Measurements from ENCODE around the gene DOLK. TPM values are rescaled to one million over a fixed set of nuclear protein-coding genes. Genes with fewer than 3 reads are reported as not detected.

The DOLK gene
- polyA plus RNA-seq (11.3 and 14.4 TPM in 2 replicates), polyA minus RNA-seq (22.9 and 28.7 TPM in 2 replicates)

DNA sequence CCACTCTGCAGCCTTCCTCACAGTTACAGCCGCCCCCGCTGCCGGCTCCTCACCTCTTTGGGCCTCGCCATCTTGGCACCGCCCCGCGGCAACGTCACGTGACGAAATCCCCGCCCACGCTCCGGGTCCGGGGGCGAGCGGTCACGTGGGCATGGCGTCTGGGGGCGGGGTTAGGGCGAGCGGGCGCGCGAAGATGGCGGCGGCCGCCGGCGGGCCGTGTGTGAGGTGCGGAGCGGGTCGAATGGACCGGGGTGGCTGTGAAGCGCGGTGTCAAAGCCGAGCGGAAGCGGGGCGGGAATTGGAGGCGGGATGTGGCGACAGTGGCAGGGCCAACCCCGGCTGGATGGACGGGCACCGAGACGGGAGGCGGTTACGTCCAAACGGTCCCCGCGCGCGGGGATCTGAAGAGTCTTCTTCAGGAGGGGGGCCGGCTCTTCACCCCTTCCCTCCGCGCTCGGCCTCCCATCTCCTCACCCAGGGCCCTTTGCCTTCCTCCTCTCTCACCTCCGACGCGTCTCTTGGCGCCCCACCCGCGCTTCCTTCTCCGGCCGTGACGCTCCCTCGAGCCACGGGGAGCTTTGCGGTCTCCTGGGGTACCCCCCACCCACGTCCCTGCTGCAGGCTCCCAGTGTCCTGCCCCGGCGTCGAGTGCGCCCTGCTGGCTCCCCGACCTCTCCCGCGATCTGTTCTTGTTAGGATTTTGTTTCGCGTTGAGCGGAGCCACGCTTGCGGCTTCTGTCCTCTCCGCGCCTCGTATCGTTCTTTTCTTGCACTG, at the start of gene DOLK, which contains the start of gene NUP188:
Gene DOLK (minus strand): TSS at position 77 of the 775 bp plus-strand sequence. CDS start 300 bp downstream, outside the sequence.
Gene NUP188 (plus strand): TSS at position 173 of the 775 bp plus-strand sequence. CDS start 21 bp downstream, at position 194.
- Histone ChIP-seq H3F3A (ENCODE audit: insufficient read depth, low read length, poor library complexity, severe bottlenecking) (no peaks in the 10 kb centered on the region), H2AFZ (ENCODE audit: low read depth, low read length) (peak within 1 kb of the TSS; percentile 98), H3K9me3 (ENCODE audit: low read length) (no peaks in the 10 kb centered on the region), H3K9me2 (ENCODE audit: insufficient read depth, low read length) (no peaks in the 10 kb centered on the region), H4K20me1 (ENCODE audit: insufficient read depth) (no peaks in the 10 kb centered on the region), H3K4me3 (ENCODE audit: low read length) (peak within 1 kb of the TSS; percentile 95), H3K36me3 (ENCODE audit: insufficient read depth, low read length) (no peaks in the 10 kb centered on the region), H3K4me2 (ENCODE audit: low read length) (peak within 1 kb of the TSS; percentile 99), H3K9ac (ENCODE audit: low read length) (peak within 1 kb of the TSS; percentile 88), H3K27ac (ENCODE audit: low read length) (peak within 1 kb of the TSS; percentile 85), H3K27me3 (ENCODE audit: insufficient read depth, low read depth, low read length) (no peaks in the 10 kb centered on the region), H3K79me2 (replicated peaks; ENCODE audit: insufficient read depth, low read length) (peaks cover 5% of the 10 kb centered on the region)
- TF ChIP-seq RAD21 (conservative IDR thresholded peaks at IDR 0.05) = no peak
- TF ChIP-seq SMC3 (conservative IDR thresholded peaks at IDR 0.05; ENCODE audit: poor library complexity) = no peak
- TF ChIP-seq, protein P1, sequence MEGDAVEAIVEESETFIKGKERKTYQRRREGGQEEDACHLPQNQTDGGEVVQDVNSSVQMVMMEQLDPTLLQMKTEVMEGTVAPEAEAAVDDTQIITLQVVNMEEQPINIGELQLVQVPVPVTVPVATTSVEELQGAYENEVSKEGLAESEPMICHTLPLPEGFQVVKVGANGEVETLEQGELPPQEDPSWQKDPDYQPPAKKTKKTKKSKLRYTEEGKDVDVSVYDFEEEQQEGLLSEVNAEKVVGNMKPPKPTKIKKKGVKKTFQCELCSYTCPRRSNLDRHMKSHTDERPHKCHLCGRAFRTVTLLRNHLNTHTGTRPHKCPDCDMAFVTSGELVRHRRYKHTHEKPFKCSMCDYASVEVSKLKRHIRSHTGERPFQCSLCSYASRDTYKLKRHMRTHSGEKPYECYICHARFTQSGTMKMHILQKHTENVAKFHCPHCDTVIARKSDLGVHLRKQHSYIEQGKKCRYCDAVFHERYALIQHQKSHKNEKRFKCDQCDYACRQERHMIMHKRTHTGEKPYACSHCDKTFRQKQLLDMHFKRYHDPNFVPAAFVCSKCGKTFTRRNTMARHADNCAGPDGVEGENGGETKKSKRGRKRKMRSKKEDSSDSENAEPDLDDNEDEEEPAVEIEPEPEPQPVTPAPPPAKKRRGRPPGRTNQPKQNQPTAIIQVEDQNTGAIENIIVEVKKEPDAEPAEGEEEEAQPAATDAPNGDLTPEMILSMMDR (IDR thresholded peaks at IDR 0.05; ENCODE audit: poor library complexity, severe bottlenecking) = no peak
- TF ChIP-seq TAF1 (IDR thresholded peaks at IDR 0.05; ENCODE audit: low read depth) = peak; percentile 97
- TF ChIP-seq POLR2AphosphoS5 (IDR thresholded peaks at IDR 0.05) = peak; percentile 97
- TF ChIP-seq, protein P2, sequence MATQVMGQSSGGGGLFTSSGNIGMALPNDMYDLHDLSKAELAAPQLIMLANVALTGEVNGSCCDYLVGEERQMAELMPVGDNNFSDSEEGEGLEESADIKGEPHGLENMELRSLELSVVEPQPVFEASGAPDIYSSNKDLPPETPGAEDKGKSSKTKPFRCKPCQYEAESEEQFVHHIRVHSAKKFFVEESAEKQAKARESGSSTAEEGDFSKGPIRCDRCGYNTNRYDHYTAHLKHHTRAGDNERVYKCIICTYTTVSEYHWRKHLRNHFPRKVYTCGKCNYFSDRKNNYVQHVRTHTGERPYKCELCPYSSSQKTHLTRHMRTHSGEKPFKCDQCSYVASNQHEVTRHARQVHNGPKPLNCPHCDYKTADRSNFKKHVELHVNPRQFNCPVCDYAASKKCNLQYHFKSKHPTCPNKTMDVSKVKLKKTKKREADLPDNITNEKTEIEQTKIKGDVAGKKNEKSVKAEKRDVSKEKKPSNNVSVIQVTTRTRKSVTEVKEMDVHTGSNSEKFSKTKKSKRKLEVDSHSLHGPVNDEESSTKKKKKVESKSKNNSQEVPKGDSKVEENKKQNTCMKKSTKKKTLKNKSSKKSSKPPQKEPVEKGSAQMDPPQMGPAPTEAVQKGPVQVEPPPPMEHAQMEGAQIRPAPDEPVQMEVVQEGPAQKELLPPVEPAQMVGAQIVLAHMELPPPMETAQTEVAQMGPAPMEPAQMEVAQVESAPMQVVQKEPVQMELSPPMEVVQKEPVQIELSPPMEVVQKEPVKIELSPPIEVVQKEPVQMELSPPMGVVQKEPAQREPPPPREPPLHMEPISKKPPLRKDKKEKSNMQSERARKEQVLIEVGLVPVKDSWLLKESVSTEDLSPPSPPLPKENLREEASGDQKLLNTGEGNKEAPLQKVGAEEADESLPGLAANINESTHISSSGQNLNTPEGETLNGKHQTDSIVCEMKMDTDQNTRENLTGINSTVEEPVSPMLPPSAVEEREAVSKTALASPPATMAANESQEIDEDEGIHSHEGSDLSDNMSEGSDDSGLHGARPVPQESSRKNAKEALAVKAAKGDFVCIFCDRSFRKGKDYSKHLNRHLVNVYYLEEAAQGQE (IDR thresholded peaks at IDR 0.05; ENCODE audit: borderline replicate concordance) = peak; percentile 89
- no peak for TF ChIP-seq EZH2 (IDR thresholded peaks at IDR 0.05; ENCODE audit: borderline replicate concordance, insufficient read depth, low read length, poor library complexity, severe bottlenecking)
- peak; percentile 93 for TF ChIP-seq MXI1 (conservative IDR thresholded peaks at IDR 0.05; ENCODE audit: poor library complexity, severe bottlenecking)
- TF ChIP-seq EP300 (conservative IDR thresholded peaks at IDR 0.05; ENCODE audit: poor library complexity, severe bottlenecking) = peak; percentile 51

DNA sequence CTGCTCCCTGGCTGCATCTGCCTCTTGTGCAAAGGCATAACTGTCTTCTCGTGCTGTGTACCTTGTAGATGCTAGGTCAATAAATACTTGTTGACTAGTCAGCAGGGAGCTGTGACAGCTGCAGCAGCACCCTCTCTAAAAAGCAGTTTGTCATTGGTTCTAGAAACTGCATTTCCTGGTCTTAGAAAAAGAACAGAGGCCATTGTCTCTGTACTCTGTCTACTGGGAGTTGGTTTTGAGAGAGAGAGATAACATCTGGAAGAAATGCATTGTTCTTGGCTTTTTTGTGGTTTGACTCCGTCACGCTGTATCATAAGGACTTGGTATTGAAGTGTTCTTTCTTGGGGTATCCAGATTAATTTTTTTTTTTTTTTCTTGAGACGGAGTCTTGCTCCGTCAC, 48.4 kb upstream of the DOLK start:
- no peaks in the 10 kb centered on the region for H3K79me2 ChIP-seq (replicated peaks; ENCODE audit: insufficient read depth, low read length)
- no peak overlapping the region for H3K9ac ChIP-seq (ENCODE audit: low read length)
- no peaks in the 10 kb centered on the region for H4K20me1 ChIP-seq (ENCODE audit: insufficient read depth)
- TF ChIP-seq POLR2AphosphoS5 (IDR thresholded peaks at IDR 0.05) = no peak
- TF ChIP-seq RAD21 (conservative IDR thresholded peaks at IDR 0.05) = no peak
- TF ChIP-seq EZH2 (IDR thresholded peaks at IDR 0.05; ENCODE audit: borderline replicate concordance, insufficient read depth, low read length, poor library complexity, severe bottlenecking) = no peak
- TF ChIP-seq, protein P2 (IDR thresholded peaks at IDR 0.05; ENCODE audit: borderline replicate concordance) = no peak
- no peak for TF ChIP-seq SMC3 (conservative IDR thresholded peaks at IDR 0.05; ENCODE audit: poor library complexity)
- no peak for TF ChIP-seq EP300 (conservative IDR thresholded peaks at IDR 0.05; ENCODE audit: poor library complexity, severe bottlenecking)
- no peak for TF ChIP-seq TAF1 (IDR thresholded peaks at IDR 0.05; ENCODE audit: low read depth)
- no peak for TF ChIP-seq MXI1 (conservative IDR thresholded peaks at IDR 0.05; ENCODE audit: poor library complexity, severe bottlenecking)
- TF ChIP-seq, protein P1 (IDR thresholded peaks at IDR 0.05; ENCODE audit: poor library complexity, severe bottlenecking) = no peak
- no peaks in the 10 kb centered on the region for H3K9me2 ChIP-seq (ENCODE audit: insufficient read depth, low read length)
- no peak overlapping the region for H2AFZ ChIP-seq (ENCODE audit: low read depth, low read length)
- peaks cover 7% of the 10 kb centered on the region for H3K36me3 ChIP-seq (ENCODE audit: insufficient read depth, low read length)
- no peak overlapping the region for H3K27ac ChIP-seq (ENCODE audit: low read length)
- H3K4me3 ChIP-seq (ENCODE audit: low read length) = no peak overlapping the region
- H3K4me2 ChIP-seq (ENCODE audit: low read length) = no peak overlapping the region
- no peaks in the 10 kb centered on the region for H3K27me3 ChIP-seq (ENCODE audit: insufficient read depth, low read depth, low read length)
- H3F3A ChIP-seq (ENCODE audit: insufficient read depth, low read length, poor library complexity, severe bottlenecking) = no peaks in the 10 kb centered on the region
- no peaks in the 10 kb centered on the region for H3K9me3 ChIP-seq (ENCODE audit: low read length)
